ENCODE measurements around the gene GPRC5D. TPM values are rescaled to one million over a fixed set of nuclear protein-coding genes. Genes with fewer than 3 reads are reported as not detected.

Gene GPRC5D
- polyA plus RNA-seq, 1 of the 3 experiments (the other 2 are of a cell fraction) = not detected

DNA sequence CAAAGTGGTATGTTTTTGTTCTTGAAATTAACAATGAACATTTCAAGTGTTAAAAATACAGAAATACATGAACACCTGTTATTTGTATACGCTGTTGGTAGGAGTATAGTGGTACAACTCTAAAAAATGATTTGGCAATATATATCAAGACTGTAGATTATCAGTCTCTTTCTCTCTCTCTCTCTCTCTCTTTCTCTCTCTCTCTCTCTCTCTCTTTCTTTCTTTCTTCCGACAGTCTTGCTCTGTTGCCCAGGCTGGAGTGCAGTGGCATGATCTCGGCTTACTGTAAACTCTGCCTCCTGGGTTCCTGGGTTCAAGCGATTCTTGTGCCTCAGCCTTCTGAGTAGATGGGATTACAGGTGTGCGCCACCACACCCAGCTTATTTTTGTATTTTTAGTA is 35.5 kb upstream of the GPRC5D start:
- Histone ChIP-seq H3K9ac (no peak overlapping the region), H3K27me3 (ENCODE audit: insufficient read depth) (no peaks in the 10 kb centered on the region), H3F3A (replicated peaks; ENCODE audit: insufficient read depth) (no peaks in the 10 kb centered on the region), H2AFZ (ENCODE audit: low read depth) (no peak overlapping the region), H3K79me2 (ENCODE audit: insufficient read depth) (peaks cover 8% of the 10 kb centered on the region; the same call in 1 of the 2 replicates), H3K27ac (ENCODE audit: low read depth in 2 of 2, low read length in 1 of 2) (no peak overlapping the region), H3K36me3 (replicated peaks in 1 of 2; ENCODE audit: control insufficient read depth in 1 of 2, insufficient read depth in 2 of 2, low read length in 1 of 2) (peaks cover 33 to 42% of the 10 kb centered on the region in 2 experiments), H3K4me3 (ENCODE audit: low read depth in 2 of 2, low read length in 1 of 2) (no peak overlapping the region), H3K4me2 (no peak overlapping the region), H3K9me2 (no peaks in the 10 kb centered on the region), H4K20me1 (ENCODE audit: insufficient read depth) (no peaks in the 10 kb centered on the region), H3K9me3 (no peaks in the 10 kb centered on the region), H3K4me1 (ENCODE audit: control insufficient read depth in 1 of 2, insufficient read depth in 2 of 2, low read depth in 1 of 2, low read length in 1 of 2) (peaks cover 2 to 3% of the 10 kb centered on the region in 2 experiments; a peak in 1 of 4 replicates)
- TF ChIP-seq EZH2phosphoT487 (IDR thresholded peaks at IDR 0.05; ENCODE audit: borderline replicate concordance, low read depth) = no peak
- TF ChIP-seq FOSL2 (IDR thresholded peaks at IDR 0.05; ENCODE audit: borderline replicate concordance, low read depth) = no peak
- TF ChIP-seq CHD2 (IDR thresholded peaks at IDR 0.05; ENCODE audit: low read length, partially characterized antibody) = no peak
- TF ChIP-seq, protein P1, sequence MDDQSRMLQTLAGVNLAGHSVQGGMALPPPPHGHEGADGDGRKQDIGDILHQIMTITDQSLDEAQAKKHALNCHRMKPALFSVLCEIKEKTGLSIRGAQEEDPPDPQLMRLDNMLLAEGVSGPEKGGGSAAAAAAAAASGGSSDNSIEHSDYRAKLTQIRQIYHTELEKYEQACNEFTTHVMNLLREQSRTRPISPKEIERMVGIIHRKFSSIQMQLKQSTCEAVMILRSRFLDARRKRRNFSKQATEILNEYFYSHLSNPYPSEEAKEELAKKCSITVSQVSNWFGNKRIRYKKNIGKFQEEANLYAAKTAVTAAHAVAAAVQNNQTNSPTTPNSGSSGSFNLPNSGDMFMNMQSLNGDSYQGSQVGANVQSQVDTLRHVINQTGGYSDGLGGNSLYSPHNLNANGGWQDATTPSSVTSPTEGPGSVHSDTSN (IDR thresholded peaks at IDR 0.05) = no peak
- no peak for TF ChIP-seq POLR2AphosphoS5 (IDR thresholded peaks at IDR 0.05; ENCODE audit: low read depth, low read length)
- TF ChIP-seq MEF2A (IDR thresholded peaks at IDR 0.05; ENCODE audit: borderline replicate concordance, low read depth) = no peak
- no peak for TF ChIP-seq NRF1 (IDR thresholded peaks at IDR 0.05; ENCODE audit: low read depth, low read length)
- no peak for TF ChIP-seq TAF1 (IDR thresholded peaks at IDR 0.05; ENCODE audit: borderline replicate concordance, low read depth, low read length)
- TF ChIP-seq, protein P2, sequence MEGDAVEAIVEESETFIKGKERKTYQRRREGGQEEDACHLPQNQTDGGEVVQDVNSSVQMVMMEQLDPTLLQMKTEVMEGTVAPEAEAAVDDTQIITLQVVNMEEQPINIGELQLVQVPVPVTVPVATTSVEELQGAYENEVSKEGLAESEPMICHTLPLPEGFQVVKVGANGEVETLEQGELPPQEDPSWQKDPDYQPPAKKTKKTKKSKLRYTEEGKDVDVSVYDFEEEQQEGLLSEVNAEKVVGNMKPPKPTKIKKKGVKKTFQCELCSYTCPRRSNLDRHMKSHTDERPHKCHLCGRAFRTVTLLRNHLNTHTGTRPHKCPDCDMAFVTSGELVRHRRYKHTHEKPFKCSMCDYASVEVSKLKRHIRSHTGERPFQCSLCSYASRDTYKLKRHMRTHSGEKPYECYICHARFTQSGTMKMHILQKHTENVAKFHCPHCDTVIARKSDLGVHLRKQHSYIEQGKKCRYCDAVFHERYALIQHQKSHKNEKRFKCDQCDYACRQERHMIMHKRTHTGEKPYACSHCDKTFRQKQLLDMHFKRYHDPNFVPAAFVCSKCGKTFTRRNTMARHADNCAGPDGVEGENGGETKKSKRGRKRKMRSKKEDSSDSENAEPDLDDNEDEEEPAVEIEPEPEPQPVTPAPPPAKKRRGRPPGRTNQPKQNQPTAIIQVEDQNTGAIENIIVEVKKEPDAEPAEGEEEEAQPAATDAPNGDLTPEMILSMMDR (IDR thresholded peaks at IDR 0.05) = no peak
- no peak for TF ChIP-seq RFX5 (IDR thresholded peaks at IDR 0.05; ENCODE audit: low read length)
- ChIA-PET CTCF (interaction anchor here (1.6 to 7.5 kb wide), 2 partner anchors 10 to 225 kb away, joined by 6 to 40 read pairs; no protein-coding TSS in a partner anchor), POLR2A (no interaction called here)
- 78% methylated on average over 5 of the region's 5 CpGs for WGBS (ENCODE audit: low lambda C conversion rate)
- no peak for DNase-seq

DNA sequence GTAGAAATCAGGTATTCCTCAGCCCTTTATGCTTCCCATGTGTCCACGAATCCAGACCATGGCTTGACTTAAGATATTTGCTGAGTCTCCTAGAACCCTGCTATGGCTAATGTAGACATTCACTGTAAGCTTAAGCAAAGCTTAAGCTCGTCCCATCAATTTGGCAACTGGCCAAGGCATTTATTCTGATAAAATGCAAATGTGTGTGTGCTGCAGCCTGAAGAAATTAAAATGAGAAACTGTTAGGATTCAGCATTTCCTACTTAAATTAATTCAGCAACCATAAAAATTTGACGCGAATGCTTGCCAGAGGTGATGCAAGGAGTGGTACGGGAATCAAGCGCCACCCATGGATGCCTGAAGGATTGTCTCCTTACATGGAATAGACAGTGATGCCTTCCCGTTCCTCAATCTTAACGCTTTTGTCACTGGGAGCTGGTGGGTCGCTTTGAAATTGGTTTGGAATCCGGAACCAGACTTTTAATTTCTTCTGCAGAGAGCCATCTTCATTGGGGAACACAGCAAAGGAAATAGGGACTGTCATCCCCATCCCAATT is 34.9 kb upstream of the GPRC5D start:
- WGBS (ENCODE audit: low lambda C conversion rate) = 94% methylated on average over 9 of the region's 10 CpGs
- H3K27me3 ChIP-seq (ENCODE audit: insufficient read depth) = no peaks in the 10 kb centered on the region
- ChIA-PET CTCF (interaction anchor here (0.6 to 7.5 kb wide), 4 partner anchors 10 to 1643 kb away, joined by 3 to 40 read pairs (median 6); no protein-coding TSS in a partner anchor), POLR2A (no interaction called here)
- H3K9ac ChIP-seq = no peak overlapping the region
- no peak for DNase-seq
- H3K4me2 ChIP-seq = no peak overlapping the region
- no peaks in the 10 kb centered on the region for H4K20me1 ChIP-seq (ENCODE audit: insufficient read depth)
- peaks cover 33 to 42% of the 10 kb centered on the region in 2 experiments for H3K36me3 ChIP-seq (replicated peaks in 1 of 2; ENCODE audit: control insufficient read depth in 1 of 2, insufficient read depth in 2 of 2, low read length in 1 of 2)
- peak; percentile 51 for TF ChIP-seq NFIC (IDR thresholded peaks at IDR 0.05; ENCODE audit: borderline replicate concordance)
- TF ChIP-seq TAF1 (IDR thresholded peaks at IDR 0.05; ENCODE audit: borderline replicate concordance, low read depth, low read length) = no peak
- TF ChIP-seq TEAD4 (IDR thresholded peaks at IDR 0.05; ENCODE audit: borderline replicate concordance, insufficient read depth) = no peak
- no peak for TF ChIP-seq MEF2A (IDR thresholded peaks at IDR 0.05; ENCODE audit: borderline replicate concordance, low read depth)
- TF ChIP-seq, protein P1 (IDR thresholded peaks at IDR 0.05) = no peak
- no peak for TF ChIP-seq SIN3A (IDR thresholded peaks at IDR 0.05; ENCODE audit: borderline replicate concordance, low read depth, low read length)
- TF ChIP-seq FOXJ3 (CRISPR knock-in tag; IDR thresholded peaks at IDR 0.05) = no peak
- no peak for TF ChIP-seq YY1 (IDR thresholded peaks at IDR 0.05; ENCODE audit: low read depth)
- no peak overlapping the region for H2AFZ ChIP-seq (ENCODE audit: low read depth)
- no peak overlapping the region for H3K4me3 ChIP-seq (ENCODE audit: low read depth in 2 of 2, low read length in 1 of 2)
- no peaks in the 10 kb centered on the region for H3K9me3 ChIP-seq
- H3K4me1 ChIP-seq (ENCODE audit: control insufficient read depth in 1 of 2, insufficient read depth in 2 of 2, low read depth in 1 of 2, low read length in 1 of 2) = peaks cover 2 to 3% of the 10 kb centered on the region in 2 experiments; a peak in 1 of 4 replicates
- H3K27ac ChIP-seq (ENCODE audit: low read depth in 2 of 2, low read length in 1 of 2) = no peak overlapping the region
- H3K9me2 ChIP-seq = no peaks in the 10 kb centered on the region
- peaks cover 8% of the 10 kb centered on the region; the same call in 1 of the 2 replicates for H3K79me2 ChIP-seq (ENCODE audit: insufficient read depth)
- no peaks in the 10 kb centered on the region for H3F3A ChIP-seq (replicated peaks; ENCODE audit: insufficient read depth)

All from SK-N-SH (cell line).